Activated CD8-positive, alpha-beta memory T cell treated with anti-CD3 and anti-CD28 coated beads, Interleukin-2, amount 50 U/mL, for 24 hours (primary cell): ENCODE results near the gene ATXN10.

Experiments
- DNase-seq: peaks from one replicate; pipeline ENCODE4 v3.0.0-alpha.2; 2020; ENCODE audit errors: extremely low read depth

ATXN10 gene

DNA sequence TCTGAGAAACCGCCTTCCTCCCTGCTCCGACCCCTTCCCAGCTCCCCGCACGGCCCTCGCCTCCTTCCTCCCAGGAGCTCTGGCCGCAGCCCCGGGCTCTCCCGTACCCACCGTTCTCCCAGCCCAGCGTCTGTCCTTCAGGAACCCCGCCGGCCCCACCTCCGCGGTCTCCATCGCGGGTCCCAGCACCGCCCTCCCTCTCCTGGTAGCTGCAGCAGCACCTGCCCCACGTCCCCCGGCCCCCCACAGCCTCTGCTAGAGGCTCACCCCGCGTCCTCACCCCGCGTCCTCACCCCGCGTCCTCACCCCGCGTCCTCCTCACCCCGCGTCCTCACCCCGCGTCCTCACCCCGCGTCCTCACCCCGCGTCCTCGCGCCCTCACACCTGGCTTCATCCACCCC lies 219.4 kb downstream of the ATXN10 start:
- DNase-seq = no peak

DNA sequence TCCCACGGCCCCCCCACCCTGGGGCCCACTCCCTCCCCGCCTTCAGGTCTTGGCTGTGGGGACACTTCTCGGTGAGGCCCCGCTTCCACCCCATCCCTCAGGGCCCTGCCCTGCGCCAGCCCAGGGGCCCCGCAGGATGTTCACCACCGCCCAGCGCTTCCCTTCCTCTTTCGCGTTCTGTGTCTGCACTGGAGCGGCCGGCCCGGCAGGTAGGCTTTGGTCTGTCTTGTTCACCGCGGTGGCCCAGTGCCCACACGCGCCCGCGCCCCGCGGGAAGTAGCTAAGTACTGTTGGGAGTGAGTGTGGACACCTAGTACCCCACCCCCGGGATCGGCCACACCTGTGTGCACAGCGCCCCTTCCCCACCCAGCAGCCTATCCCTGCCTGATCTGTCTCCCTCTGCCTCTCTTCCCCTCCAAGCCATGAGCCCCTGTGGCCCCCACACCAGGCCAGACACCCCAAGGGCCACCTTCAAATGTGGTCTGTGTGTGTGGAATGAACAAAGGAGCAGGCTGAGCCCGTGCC lies 219.9 kb downstream of the ATXN10 start:
- DNase-seq = no peak

DNA sequence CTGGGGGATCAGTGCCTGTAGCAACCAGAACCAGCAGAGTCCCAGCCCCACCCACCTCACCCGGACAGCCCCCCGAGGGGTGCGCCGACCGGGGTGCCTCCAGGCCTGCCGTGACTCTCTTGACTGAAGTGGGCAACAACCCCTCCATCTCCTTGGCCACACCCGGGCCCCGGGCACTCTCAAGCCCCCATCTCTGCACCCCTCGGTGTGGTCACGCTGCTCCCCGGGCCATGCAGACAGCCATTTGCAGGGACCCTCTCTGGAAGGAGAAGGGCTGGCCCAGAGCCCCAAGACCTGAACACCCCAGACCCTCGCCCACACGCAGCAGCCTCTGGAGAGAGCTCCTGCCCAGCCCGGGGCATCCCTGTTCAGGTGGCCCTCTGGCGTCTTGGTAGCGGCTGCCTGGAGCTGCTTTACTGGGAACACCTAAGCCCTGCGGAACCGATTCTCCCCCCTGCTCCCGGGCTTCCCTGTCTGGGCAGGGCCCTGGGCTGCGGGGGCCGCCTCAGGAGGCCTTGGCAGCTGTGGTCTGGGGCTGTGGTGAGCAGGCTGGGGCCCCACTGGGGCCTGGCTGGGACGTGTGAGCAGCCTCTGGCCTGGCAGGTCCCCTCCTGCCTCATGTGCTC lies 220.5 kb downstream of the ATXN10 start:
- no peak for DNase-seq

DNA sequence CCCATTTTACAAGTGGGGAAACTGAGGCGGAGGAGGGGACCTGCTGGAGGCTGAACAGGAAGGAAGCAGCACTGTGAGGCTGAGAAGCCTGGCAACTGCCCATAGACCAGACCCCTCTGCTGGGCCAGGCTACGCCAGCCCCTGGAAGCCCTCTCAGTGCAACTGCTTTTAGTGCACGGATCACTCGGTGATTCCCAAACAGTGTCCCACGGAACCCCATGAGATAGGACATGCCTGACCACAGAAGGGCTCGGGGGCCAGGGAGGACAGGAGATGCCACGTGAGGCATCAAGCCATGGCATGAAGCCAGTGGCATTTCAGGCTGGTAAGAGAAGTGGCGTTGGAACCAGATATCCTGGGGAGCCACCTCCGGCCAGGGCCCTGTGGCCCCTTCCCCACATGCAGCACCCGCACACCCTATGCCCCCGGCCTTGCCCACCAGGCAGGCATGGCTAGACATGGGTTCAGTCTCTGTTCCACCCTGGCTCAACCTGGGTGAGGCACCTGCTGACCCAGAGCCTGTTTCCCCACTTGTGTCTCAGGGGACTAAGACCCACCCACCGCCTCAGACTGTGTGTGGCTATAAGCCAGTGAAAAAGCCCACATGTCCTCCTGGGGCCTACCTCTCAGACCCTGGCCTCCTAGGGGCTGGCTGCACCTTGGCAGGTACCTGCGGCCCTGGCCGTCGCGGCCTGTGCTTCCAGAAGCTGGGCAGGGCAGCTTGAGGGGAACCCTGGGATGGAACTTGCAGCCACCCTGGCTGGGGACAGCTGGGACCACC lies 221.2 kb downstream of the ATXN10 start:
- DNase-seq = no peak

DNA sequence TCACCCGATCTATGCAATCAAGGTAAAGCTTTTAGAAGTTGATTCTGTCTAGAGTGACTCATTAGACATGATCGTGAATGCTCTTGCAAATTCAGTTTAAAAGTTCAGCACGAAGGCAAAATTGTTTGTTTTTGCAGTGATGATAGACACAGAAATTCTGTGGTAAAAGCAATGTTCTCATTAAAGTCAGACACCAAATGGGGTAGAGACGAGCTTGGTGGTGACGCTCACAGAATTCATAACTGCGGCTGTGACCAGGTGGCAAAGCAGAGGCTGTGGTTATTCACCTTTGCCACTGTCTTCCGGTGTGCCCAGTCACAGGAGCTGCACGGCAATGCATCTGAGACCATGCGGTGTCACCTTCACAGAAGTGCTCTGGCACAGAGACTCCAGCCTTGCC lies 221.9 kb downstream of the ATXN10 start:
- DNase-seq = no peak
